ENCODE data around the gene RAB6A.

DNA sequence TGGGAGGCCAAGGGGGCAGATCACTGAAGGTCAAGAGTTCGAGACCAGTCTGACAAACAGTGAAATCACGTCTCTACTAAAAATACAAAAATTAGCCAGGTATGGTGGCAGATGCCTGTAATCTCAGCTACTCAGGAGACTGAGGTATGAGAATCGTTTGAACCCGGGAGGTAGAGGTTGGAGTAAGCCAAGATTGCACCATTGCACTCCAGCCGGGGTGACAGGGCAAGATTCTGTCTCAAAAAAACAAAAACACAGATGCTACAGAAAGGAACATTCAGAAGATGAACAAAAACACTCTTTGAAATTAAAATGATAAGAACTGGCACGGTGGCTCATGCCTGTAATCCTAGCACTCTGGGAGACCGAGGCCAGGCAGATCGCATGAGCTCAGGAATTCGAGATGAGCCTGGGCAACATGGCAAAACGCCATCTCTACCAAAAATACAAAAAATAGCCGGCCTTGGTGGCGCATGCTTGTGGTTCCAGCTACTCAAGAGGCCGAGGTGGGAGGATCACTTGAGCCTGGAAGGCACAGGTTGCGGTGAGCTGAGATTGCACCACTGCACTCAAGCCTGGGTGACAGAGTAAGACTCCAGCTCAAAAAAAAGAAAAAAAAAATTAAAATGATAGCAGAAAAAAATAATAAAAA is 8.5 kb downstream of the RAB6A start:
- no peak for TF ChIP-seq POLR2A (IDR thresholded peaks at IDR 0.05)
- TF ChIP-seq, protein P1, sequence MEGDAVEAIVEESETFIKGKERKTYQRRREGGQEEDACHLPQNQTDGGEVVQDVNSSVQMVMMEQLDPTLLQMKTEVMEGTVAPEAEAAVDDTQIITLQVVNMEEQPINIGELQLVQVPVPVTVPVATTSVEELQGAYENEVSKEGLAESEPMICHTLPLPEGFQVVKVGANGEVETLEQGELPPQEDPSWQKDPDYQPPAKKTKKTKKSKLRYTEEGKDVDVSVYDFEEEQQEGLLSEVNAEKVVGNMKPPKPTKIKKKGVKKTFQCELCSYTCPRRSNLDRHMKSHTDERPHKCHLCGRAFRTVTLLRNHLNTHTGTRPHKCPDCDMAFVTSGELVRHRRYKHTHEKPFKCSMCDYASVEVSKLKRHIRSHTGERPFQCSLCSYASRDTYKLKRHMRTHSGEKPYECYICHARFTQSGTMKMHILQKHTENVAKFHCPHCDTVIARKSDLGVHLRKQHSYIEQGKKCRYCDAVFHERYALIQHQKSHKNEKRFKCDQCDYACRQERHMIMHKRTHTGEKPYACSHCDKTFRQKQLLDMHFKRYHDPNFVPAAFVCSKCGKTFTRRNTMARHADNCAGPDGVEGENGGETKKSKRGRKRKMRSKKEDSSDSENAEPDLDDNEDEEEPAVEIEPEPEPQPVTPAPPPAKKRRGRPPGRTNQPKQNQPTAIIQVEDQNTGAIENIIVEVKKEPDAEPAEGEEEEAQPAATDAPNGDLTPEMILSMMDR (IDR thresholded peaks at IDR 0.05), result no peak
